ENCODE results near the gene TMEM44. TPM values are rescaled to one million over a fixed set of nuclear protein-coding genes. Genes with fewer than 3 reads are reported as not detected.

TMEM44 gene
- total and polyA plus RNA-seq, 2 donors (not counting 3 experiments of a cell fraction or from before 2014, with no cell fraction given) = 93.8 to 125 TPM

DNA sequence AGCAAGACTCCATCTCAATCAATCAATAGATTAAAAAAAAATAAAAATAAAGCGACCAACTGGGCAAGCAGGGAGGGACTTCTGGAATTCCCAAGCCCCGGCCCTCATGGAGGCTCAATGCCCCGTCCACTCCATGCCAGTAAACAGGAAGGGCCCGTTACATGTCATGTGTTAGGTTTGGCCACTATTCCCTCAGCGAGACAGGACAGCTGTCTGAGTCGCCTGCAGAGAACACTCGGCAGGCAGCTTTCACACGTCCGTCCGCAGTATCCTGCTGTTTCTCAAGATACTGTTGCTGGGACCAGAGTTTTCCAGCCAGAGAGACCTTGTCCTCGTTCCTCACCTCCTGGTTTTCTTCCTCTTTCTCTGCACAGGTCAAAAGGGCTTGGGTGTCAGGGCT is 18.0 kb downstream of the TMEM44 start:
- Histone ChIP-seq H3K79me2 (ENCODE audit: control insufficient read depth, insufficient read depth, low read length) (no peaks in the 10 kb centered on the region), H3K27ac (ENCODE audit: insufficient read depth, low read depth, low read length) (no peak overlapping the region), H4K20me1 (replicated peaks; ENCODE audit: control insufficient read depth, extremely low read depth, insufficient read depth, low read length) (no peaks in the 10 kb centered on the region), H3K9me1 (replicated peaks; ENCODE audit: control insufficient read depth, extremely low read depth, insufficient read depth, low read length) (no peaks in the 10 kb centered on the region), H3K4me1 (ENCODE audit: control insufficient read depth, extremely low read depth, insufficient read depth, low read length) (no peaks in the 10 kb centered on the region), H3K9me3 (replicated peaks; ENCODE audit: control insufficient read depth, insufficient read depth, low read length) (no peaks in the 10 kb centered on the region), H3K36me3 (ENCODE audit: control insufficient read depth in 2 of 2, extremely low read depth in 1 of 2, insufficient read depth in 2 of 2, low read length in 2 of 2) (peaks cover 9 to 38% of the 10 kb centered on the region in 2 experiments), H3K4me2 (ENCODE audit: insufficient read depth, low read length) (no peak overlapping the region), H2AFZ (ENCODE audit: low read depth, low read length) (no peak overlapping the region), H3K27me3 (ENCODE audit: control insufficient read depth in 2 of 2, insufficient read depth in 2 of 2, low read length in 2 of 2) (no peaks in the 10 kb centered on the region), H3K9ac (replicated peaks; ENCODE audit: extremely low read depth, insufficient read depth, low read length) (no peak overlapping the region), H3K4me3 (replicated peaks in 1 of 3; ENCODE audit: insufficient read depth in 1 of 3, low read depth in 1 of 3, low read length in 3 of 3) (no peak overlapping the region)
- ChIA-PET POLR2A (no interaction called here), CTCF (interaction anchor here (1.1 to 2.6 kb wide), 3 partner anchors 10 to 21 kb away, joined by 4 to 6 read pairs (median 6); no protein-coding TSS in a partner anchor)
- DNase-seq (ENCODE audit: low read depth, low spot score) (no peak), FAIRE-seq (no peak)
- intact Hi-C loops (cut with micrococcal nuclease) (no loop called here), dilution Hi-C loops (cut with MboI; ENCODE audit: extremely low pct_ligation_motif_present, low sequenced_read_pairs) (no loop called here)
- BruUV-seq (replicated peaks) = no TSS peak
- no peak for TF ChIP-seq POLR2A (IDR thresholded peaks at IDR 0.05; ENCODE audit: low read depth, low read length)
- no peak for TF ChIP-seq MYC (IDR thresholded peaks at IDR 0.05; ENCODE audit: low read depth, low read length)
- TF ChIP-seq, protein P1, sequence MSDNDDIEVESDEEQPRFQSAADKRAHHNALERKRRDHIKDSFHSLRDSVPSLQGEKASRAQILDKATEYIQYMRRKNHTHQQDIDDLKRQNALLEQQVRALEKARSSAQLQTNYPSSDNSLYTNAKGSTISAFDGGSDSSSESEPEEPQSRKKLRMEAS (IDR thresholded peaks at IDR 0.05; ENCODE audit: insufficient read depth, insufficient read length) = no peak
- TF ChIP-seq, protein P2, sequence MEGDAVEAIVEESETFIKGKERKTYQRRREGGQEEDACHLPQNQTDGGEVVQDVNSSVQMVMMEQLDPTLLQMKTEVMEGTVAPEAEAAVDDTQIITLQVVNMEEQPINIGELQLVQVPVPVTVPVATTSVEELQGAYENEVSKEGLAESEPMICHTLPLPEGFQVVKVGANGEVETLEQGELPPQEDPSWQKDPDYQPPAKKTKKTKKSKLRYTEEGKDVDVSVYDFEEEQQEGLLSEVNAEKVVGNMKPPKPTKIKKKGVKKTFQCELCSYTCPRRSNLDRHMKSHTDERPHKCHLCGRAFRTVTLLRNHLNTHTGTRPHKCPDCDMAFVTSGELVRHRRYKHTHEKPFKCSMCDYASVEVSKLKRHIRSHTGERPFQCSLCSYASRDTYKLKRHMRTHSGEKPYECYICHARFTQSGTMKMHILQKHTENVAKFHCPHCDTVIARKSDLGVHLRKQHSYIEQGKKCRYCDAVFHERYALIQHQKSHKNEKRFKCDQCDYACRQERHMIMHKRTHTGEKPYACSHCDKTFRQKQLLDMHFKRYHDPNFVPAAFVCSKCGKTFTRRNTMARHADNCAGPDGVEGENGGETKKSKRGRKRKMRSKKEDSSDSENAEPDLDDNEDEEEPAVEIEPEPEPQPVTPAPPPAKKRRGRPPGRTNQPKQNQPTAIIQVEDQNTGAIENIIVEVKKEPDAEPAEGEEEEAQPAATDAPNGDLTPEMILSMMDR (IDR thresholded peaks at IDR 0.05; ENCODE audit: extremely low read depth in 1 of 2, insufficient read depth in 1 of 2, low read depth in 1 of 2, low read length in 2 of 2) = no peak
- no peak for TF ChIP-seq EZH2 (IDR thresholded peaks at IDR 0.05; ENCODE audit: borderline replicate concordance, low read depth, low read length, severe bottlenecking)
- TF ChIP-seq GATA2 (IDR thresholded peaks at IDR 0.05; ENCODE audit: insufficient read depth, insufficient read length, low read depth, low read length) = no peak
- no peak for TF ChIP-seq POLR2AphosphoS5 (IDR thresholded peaks at IDR 0.05; ENCODE audit: insufficient read depth, low read depth, low read length)
- TF ChIP-seq JUN (IDR thresholded peaks at IDR 0.05; ENCODE audit: borderline replicate concordance, insufficient read depth, insufficient read length, low read depth) = no peak
- no peak for TF ChIP-seq FOS (IDR thresholded peaks at IDR 0.05; ENCODE audit: borderline replicate concordance, insufficient read depth, low read length)
